GM21529 (cell line): ENCODE measurements around the gene KIF23.

Source experiments
- ATAC-seq: cut with Tn5 transposase; IDR thresholded peaks from one replicate; pipeline ENCODE4 v1.9.1; 2021; ENCODE audit not compliant: unreplicated experiment

KIF23 gene

DNA sequence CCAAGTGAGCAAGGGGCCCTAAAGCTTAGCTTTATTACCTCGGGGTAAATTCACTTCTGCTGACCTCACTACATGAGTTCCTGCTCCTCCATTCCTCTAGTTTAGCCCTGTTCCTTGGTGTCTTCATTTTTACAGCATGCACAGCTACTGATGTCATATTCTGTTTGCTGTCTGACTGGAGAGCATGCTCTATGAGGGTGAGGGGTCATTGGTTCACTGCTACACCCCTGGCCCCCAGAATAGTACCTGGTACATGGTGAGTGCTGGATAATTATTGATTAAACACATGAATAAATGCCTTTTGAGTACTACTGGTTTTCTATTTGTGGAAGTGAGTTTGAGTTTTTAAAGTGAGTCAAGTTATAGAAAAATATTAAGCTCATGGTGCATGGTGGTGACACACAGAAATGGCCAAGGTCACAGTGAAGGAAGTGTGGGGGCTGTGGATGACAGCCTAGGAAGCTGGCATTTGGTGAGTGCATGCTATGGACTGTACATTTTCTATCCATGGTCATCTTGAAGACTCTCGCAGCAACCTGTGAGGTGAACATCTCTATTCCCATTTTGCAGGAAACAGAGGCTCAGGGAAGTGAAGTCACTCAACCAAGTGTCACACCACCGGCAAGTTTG is 72.4 kb downstream of the KIF23 start:
- no peak for ATAC-seq

DNA sequence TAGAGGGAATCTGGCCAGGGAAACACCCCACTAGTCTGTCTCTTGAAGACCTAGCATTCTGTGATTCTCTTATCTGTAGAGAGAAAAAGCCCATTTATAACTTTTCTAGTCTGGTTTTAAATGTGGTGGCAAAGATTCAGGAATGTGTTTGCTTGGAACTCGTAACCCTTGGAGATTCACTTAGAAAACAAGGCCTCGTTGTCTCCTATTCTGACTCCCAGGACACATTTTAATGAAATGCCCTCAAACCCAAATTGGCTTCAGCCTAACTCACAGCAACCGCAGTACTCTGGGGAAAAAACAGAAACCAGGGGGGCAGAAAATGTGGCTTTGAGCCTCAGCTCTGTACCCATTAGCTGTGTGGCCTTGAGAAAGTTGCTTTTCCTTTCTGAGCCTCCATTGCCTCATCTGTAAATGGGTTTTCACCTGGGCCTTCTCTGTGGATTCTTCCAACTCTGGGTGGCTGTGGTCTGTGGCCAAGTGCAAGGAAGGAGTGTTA is 75.0 kb downstream of the KIF23 start:
- no peak for ATAC-seq

DNA sequence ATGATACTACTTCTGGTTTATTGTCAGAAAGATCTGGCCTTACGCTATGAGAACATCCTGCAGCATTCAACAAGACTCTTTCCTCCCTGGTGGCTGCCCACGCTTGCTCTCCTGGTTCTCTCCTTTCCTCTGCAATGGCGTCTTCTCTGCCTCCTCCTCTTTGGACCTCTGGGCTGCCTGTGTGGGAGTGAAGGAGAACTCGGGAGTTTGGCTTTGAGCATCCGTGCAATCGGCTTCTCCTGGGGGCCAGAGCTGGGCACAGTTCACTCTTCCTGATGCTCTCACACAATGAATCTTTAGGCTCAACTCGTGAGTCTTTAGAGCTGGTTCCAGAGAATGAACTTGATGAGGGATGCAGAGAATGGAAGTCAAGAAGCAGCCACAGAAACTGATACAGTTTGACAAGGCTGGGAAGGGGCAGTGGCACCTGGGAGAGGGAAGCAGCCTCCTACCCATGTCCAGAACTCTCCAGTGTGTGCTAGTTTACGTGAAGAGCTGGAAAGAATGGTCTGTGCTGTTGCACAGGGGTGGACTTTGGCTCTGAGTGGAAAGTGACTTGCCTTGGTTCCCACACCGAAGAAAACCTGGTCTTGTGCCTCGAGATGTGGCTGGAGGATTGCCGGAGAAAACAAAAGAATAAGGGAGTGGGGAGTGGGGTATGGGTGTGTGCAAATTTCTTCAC is 76.3 kb downstream of the KIF23 start:
- ATAC-seq: no peak

DNA sequence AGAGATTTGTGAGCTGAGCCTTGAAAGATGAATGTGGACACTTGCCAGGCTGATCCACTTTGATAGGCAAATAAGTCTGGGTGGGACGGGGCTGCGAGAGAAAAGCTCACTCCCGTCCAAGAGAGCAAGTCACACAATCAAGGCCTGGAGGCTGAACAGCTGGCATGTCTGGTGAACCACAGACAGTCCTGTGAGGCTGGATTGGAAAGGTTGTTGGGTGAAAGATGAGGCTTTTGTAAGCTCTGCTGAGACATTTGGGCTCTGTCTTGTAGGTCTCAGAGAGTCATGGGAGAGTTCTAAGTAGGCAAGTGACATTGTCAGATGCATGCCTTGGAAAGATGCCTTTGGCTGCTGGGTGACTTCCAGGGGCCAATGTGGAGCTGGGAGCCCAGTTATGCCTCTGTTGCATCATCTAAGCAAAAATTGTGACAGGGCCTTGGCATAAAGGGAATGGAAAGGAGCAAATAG is 76.9 kb downstream of the KIF23 start:
- ATAC-seq: no peak

DNA sequence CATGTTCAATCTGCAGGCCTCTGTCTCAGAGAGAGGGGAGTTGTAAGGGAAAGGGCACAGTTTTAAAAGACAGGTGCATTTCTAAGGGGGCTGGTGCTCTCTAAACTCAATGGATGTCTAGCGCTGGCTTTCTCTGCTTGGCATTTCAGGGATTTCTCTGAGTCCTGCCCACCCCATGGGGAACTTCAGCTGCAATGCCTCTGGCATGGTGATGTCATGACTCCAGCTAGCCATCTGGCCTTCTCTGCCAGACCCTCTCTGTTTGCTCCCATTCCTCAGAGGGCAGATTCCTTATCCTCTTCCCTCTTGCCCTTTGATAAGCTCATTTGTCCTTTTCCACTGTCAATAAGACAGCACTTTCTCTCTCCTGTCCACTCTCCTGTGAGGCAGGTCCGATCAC is 79.3 kb downstream of the KIF23 start:
- ATAC-seq: no peak

DNA sequence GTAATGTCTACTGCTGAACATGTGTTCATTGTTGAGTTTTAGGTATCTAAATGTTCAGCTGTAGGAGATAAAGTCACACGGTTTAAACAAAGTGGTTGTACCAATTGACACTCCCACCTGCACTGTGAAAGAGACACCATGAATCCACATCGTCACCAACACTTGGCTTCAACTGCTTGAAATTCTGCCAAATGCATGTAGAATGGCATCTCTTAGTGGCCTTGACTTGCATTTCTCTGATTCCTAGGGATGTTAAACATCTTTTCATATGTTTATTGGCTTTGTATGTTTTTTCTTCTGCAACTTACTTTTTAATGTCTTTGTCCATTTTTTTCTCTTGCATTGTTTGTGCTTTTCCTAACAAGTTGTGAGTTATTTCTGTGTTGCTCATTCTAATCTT is 81.9 kb downstream of the KIF23 start:
- no peak for ATAC-seq

DNA sequence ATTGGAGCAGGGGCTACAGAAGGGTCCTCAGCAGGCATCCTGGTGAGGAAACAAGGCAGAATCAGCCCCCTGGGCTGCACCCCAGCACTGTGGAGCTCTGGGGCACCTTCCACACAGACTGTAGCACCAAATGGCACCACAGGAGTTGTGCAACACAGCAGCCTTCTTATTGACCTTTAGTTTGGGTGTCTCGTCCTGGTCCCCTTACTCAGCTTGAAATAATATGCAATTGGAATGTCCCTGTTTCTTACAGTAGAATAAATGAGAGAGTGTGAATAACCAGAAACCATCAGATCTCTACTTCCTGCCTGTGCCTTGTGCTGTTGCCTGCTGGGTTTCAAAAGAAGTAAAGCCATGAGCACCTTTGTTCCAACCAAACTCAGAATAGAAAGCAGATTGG is 82.9 kb downstream of the KIF23 start:
- no peak for ATAC-seq

DNA sequence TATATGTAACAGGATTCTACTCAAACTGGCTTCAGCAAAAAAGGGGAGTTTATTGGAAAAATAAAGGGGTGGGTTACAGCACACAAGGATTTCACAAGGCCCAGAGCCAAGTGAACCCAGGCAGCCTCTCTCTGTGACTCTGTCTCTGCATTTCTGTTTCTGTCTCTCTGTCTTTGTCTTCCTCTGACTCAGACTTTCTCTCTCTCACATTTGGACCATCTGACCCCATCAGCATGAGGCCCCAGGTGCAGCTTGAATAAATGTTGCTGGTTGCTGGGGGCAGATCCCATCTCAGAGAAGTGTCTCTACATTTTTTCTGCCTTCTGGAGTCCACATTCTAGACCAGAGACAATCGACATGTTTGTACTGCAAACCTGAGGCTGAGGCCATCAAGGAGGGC is 83.5 kb downstream of the KIF23 start:
- ATAC-seq: no peak
